Activated naive CD4-positive, alpha-beta T cell treated with Interleukin-2 at 50 U/mL for 16 hours (primary cell): ENCODE results near the gene GLCCI1.
A peak's percentile ranks its signal among the peaks of the same experiment; 100 is the strongest.

ENCODE experiments used
- DNase-seq: peaks from one replicate; pipeline ENCODE4 v3.0.0-alpha.2; 2020

GLCCI1 gene

GRCh38 chr7:8105449-8106095 is 137.0 kb downstream of the GLCCI1 start:
- DNase-seq: no peak

GRCh38 chr7:8109196-8110022 is 140.8 kb downstream of the GLCCI1 start:
- no peak for DNase-seq

- no peak for DNase-seq
These were observed 142.8 kb downstream of the GLCCI1 start for GRCh38 chr7:8111282-8111960.

DNA sequence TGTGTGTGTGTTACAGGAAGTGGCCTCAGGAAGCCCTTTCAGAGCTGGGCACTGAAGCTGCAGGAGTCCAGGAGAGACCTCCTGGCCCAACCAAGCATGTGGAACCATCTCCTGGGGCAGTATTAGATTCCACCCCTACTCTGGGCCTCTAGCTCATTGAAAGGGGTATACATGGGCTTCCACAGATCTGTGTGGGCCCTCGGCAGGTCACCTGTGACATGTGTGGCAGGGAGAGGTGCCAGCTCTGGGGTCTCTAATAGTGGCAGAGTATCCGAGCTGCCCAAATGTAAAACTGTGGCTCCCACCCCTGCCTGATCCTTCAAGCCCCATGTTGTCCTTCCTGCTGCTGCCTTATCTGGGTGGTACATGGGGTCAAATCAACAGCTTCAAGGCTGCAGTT is 144.1 kb downstream of the GLCCI1 start:
- no peak for DNase-seq

DNA sequence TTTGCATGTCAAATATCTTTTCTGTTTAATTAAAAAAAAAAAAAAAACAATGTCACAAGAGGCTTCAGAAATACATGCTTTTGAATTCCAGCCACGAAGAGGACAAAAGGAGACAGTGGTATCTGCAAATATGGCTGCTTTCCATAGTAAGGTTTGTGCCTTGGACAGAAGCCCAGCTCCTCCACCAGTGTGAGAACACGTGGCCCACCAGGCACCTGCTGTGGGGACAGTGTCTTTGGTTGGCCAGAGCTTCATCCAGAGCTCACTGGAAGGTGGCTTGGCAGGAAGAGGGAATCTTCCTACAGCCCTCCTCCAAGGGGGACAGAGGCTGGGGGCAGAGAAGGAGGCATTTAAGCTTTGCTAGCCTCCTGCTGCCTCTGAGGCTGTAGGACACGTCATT is 144.6 kb downstream of the GLCCI1 start:
- DNase-seq: no peak

GRCh38 chr7:8114175-8114574 is 145.6 kb downstream of the GLCCI1 start:
- DNase-seq: peak; percentile 16

DNA sequence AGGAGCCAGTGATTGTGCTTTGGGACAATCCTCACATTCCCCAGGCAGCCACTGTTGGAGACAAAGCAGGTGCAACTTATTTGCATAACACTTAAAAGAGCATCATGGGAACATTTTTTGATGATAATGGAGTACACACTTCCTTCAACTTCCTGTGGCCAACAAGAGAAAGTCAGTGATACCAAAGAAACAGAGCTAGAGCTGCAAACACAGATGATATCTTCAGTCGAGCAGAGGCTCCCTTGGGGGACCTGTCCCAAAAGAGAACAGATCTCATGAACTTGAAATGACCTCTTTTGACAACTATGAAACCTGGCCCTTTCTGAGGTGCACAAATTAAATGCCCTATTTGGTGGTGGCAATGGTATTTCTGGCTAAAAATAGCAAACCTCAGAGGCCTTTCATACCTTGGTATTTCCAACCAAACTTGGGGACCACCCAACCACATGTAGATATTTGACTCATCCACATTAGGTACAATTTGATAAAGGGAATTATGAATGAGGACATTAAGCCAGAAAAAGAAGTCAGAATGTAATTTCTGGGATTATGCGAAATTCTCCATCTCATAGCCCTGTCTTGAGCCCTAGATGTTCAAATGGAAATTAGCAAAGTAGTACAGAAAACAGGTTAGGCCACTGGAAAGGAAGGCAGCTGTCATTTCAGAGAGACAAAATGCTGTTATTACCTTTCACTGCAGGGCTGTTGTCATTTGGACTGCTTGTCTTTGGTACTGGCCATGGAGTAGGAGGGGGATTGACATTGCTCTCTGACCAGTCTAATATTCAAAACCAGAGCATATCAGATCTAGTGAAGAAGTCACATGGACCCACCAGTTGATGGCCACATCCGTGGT is 147.2 kb downstream of the GLCCI1 start:
- DNase-seq: no peak

DNA sequence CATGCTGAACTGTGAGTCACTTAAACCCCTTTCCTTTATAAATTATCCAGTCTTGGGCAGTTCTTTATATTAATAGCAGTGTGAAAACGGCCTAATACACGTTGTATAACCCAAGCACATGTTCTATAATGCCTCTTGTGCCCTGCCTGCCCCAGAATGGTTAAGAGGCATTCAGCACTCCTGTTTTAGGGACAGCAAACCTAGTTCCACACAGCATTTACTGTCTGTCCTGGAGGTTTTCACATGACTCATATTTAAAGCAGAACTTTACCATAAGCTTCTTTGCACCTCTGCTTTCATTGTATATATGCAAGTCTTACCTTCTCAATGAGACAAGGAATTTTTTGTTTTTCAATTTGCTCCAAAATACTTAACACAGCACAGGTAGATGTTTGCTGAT is 148.6 kb downstream of the GLCCI1 start:
- no peak for DNase-seq

- DNase-seq: no peak
These were observed 150.7 kb downstream of the GLCCI1 start for GRCh38 chr7:8119262-8119661.

DNA sequence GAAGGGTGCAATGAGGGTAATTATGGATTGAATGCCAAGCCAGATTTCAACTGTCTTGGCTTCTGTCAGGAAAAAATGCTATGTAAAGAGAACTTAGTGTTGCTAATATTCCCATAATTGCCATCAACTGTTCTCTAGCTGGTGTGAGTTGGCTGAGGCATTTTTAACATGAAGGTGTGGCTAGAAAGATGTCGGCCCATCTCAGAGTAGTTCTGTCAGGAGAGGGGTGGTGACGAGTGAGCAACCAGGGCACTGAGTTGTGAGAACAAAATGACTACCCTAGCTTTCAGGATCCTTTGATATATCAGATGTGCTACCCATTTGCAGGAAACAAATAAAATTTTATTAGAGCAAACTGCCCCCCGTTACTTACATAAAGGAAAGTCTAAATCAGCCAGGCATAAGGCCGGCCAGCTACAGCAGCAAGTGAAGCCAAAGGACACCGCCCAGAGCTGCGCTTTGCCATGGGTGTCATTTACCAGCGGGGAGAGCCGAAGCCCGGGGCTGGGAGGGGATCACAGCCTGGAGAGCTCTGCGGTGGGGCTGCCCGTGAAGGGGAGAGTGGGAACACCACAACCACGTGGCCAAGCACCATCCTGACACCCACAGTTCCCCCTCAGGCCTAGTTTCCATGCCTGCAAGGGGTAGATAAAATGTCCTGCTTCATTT is 151.9 kb downstream of the GLCCI1 start:
- DNase-seq: no peak

DNA sequence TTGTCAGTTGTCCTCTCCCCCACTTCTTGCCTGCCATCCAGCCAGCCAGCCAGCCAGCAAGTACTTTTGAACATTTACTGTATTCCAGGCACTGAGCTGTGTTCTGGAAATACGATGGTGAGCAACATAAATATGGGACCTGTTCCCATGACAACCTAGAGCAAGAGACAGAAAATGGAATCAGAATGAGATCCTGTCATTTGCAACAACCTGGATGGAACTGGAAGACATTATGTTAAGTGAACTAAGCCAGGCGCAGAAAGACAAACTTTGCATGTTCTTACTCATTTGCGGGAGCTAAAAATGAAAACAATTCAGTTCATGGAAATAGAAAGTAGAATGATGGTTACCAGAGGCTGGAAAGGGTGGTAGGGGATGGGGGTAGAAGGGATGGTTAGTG is 152.6 kb downstream of the GLCCI1 start:
- no peak for DNase-seq

DNA sequence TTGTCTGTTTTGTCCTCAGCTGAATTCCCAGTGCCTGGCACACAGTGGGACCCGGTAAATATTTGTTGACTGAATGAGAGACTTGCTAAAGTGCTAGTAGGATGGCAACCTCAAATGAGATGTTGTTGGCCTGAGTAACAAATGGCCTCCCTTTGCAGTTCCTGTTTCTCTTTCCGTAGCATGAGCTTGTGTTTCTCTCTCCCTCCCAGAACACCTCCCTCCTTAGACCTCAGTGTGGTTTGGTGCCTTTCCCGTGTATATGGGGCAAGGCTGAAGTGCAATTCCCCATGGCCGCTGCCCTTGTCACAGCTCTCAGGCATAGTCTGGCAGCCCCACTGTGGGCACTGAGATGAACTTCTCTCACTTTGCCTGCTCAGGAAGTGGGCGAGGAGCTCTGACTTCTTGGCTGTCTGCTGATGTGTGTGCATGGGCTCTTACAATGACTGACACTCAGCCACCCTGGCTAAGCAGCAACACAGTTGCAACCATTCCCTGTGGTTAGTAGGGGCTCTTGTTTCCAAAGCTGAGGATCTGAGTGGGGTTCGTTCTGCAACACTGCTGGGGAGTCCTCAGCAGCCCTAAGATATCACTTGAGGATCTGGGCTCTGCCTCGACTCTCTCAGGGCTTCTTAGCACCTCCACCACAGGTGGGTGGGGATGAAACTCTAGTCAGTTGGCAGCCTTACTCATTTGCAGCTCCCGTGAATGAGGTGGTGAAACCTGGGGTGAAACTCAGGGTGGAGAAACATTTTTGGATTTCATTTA is 157.3 kb downstream of the GLCCI1 start:
- peak; percentile 83 for DNase-seq

GRCh38 chr7:8126601-8127167 is 158.1 kb downstream of the GLCCI1 start:
- no peak for DNase-seq

GRCh38 chr7:8128449-8129317 is 160.1 kb downstream of the GLCCI1 start:
- DNase-seq: no peak

- no peak for DNase-seq
These were observed 160.7 kb downstream of the GLCCI1 start for GRCh38 chr7:8129318-8129659.

- no peak for DNase-seq
These were observed 162.1 kb downstream of the GLCCI1 start for GRCh38 chr7:8130663-8131062.

GRCh38 chr7:8131694-8132605 is 163.4 kb downstream of the GLCCI1 start:
- no peak for DNase-seq

DNA sequence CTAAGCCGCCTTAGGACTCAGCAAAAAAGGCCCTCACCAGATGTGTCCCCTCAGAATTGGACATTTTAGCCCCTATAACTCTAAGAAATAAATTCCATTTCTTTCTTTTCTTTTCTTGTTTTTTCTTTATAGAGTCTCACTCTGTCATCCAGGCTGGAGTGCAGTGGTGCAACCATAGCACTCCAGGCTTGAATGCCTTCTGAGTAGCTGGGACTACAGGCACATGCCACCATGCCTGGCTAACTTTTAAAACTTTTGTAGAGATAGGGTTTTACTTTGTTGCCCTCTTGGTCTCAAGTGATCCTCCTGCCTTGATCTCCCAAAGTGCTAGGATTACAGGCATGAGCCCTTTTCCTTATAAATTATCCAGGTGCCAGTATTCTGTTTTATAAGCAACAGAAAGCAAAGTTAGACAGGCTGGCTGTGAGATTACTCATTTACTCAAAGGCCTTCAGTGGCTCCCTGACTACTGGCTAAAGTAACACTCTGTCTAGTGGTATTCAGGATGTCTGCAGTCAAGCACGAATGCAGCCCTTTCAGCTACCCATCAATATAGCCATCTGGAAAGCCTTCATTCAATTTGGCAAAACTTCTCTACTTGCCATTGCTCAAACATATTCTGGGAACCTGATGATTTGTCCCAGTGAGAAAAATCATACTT is 164.7 kb downstream of the GLCCI1 start:
- DNase-seq: no peak
